ENCODE data around the gene RAPGEF5. TPM values are rescaled to one million over a fixed set of nuclear protein-coding genes. Genes with fewer than 3 reads are reported as not detected.

Gene RAPGEF5
- total RNA-seq, 1 donor = 1.5 TPM

- H3K4me3 ChIP-seq (ENCODE audit: low read depth, low read length) = no peak overlapping the region
- DNase-seq (ENCODE audit: low read depth) = no peak
- no peak for TF ChIP-seq CTCF (IDR thresholded peaks at IDR 0.05; ENCODE audit: insufficient read depth, low read length)
These were observed 43.3 kb upstream of the RAPGEF5 start for GRCh38 chr7:22400150-22400814.

- no peak for DNase-seq (ENCODE audit: low read depth)
- no peak for TF ChIP-seq CTCF (IDR thresholded peaks at IDR 0.05; ENCODE audit: insufficient read depth, low read length)
- no peak overlapping the region for H3K4me3 ChIP-seq (ENCODE audit: low read depth, low read length)
These were observed 42.6 kb upstream of the RAPGEF5 start for GRCh38 chr7:22399546-22399945.

- no peak for DNase-seq (ENCODE audit: low read depth)
- no peak overlapping the region for H3K4me3 ChIP-seq (ENCODE audit: low read depth, low read length)
- TF ChIP-seq CTCF (IDR thresholded peaks at IDR 0.05; ENCODE audit: insufficient read depth, low read length) = no peak
These were observed 42.1 kb upstream of the RAPGEF5 start for GRCh38 chr7:22399091-22399490.

GRCh38 chr7:22397981-22398380, 41.0 kb upstream of the RAPGEF5 start:
- DNase-seq (ENCODE audit: low read depth) = peak; percentile 12
- H3K4me3 ChIP-seq (ENCODE audit: low read depth, low read length) = no peak overlapping the region
- TF ChIP-seq CTCF (IDR thresholded peaks at IDR 0.05; ENCODE audit: insufficient read depth, low read length) = no peak

- DNase-seq (ENCODE audit: low read depth) = no peak
- no peak for TF ChIP-seq CTCF (IDR thresholded peaks at IDR 0.05; ENCODE audit: insufficient read depth, low read length)
- H3K4me3 ChIP-seq (ENCODE audit: low read depth, low read length) = no peak overlapping the region
These were observed 38.3 kb upstream of the RAPGEF5 start for GRCh38 chr7:22395222-22395621.

- no peak for TF ChIP-seq CTCF (IDR thresholded peaks at IDR 0.05; ENCODE audit: insufficient read depth, low read length)
- DNase-seq (ENCODE audit: low read depth) = no peak
- no peak overlapping the region for H3K4me3 ChIP-seq (ENCODE audit: low read depth, low read length)
These were observed 37.8 kb upstream of the RAPGEF5 start for GRCh38 chr7:22394739-22395138.
